HG03066 (cell line): ENCODE results near the gene TNFRSF18.

Experiments
- ATAC-seq: cut with Tn5 transposase; IDR thresholded peaks from one replicate; pipeline ENCODE4 v1.9.1; 2021; ENCODE audit warnings: low read depth; ENCODE audit not compliant: unreplicated experiment

The TNFRSF18 gene

DNA sequence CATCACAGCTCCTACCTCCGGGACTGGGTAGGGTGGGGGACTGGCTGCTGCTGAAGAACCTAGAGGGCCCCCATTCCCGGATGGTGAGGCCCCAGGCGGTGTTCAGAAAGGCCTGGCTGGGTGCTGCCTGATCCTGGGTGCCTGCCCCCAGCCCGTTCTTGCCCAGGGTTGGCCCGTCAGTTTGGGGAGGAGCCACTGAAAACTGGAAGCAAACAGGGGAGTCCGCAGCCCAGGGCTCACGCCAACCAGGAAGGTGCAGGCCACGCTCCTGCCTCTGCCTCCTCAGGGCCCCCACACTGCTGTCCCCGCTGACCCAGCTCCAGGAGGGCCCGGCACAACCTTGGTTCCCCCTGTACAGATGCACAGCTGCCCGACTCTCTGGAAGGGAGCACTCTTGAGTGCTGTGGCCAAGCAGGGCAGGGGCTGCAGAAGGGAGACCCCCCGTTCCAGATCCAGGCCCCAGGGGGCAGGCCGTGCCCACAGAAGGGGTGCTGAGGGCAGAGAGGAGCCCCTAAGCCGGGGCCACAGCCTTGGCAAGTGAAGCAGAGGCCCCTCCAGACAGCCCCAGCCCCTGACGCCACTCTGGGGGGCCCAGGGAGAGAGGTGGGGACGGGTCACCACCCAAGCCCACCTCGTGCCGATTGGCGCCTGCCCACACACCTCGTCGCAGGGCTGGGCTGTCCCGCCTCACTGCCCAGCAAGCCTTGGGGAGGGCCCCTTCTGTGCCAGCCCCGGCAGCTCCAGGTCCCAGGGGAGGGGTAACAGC is 34.6 kb upstream of the TNFRSF18 start:
- ATAC-seq = no peak

- ATAC-seq = no peak
Measured at GRCh38 chr1:1240348-1240732, 33.9 kb upstream of the TNFRSF18 start.

GRCh38 chr1:1239614-1240347 is 33.4 kb upstream of the TNFRSF18 start:
- ATAC-seq = no peak

DNA sequence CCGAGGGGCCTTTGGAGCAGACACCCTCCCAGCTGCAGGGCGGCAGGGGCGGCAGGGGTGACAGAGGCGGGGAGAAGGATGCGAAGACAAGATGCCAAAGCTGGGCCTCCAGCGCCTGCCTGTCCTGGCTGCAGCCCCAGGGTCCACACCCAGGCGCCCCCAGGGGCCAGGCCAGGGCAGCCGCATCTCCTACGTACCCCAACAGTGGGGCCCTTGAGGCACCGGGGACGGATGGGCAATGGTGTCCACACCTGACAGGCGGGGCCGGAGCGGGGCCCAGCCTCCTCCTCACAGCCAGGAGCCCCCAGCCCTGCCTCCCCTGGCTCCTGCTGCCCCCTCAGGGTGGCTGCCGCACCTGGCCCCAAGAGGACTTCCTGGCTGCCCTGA is 32.8 kb upstream of the TNFRSF18 start:
- ATAC-seq = no peak

DNA sequence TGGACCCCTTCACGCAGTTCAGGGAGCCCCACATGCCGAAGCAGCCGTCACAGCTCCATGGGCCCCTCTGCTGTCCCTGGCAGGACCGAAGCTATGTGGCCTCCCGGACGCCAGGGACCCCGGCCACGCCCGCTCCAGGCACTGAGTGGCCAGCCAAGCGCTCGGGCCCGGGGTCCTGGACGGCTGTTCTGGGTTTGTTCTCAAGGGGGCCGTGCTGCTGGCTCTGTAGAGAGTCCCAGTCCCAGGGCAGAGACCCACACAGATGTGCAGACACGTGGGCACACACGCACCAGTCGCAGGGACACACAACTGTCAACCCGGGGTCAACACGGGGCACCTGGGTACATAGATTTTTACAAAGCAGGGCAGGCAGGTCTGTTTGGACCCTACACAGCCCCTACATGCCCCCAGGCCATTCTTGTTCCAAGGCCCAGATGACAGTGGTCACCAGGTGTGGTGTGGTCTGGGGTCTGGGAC is 32.3 kb upstream of the TNFRSF18 start:
- no peak for ATAC-seq

- no peak for ATAC-seq
Measured at GRCh38 chr1:1237874-1238701, 31.7 kb upstream of the TNFRSF18 start.

DNA sequence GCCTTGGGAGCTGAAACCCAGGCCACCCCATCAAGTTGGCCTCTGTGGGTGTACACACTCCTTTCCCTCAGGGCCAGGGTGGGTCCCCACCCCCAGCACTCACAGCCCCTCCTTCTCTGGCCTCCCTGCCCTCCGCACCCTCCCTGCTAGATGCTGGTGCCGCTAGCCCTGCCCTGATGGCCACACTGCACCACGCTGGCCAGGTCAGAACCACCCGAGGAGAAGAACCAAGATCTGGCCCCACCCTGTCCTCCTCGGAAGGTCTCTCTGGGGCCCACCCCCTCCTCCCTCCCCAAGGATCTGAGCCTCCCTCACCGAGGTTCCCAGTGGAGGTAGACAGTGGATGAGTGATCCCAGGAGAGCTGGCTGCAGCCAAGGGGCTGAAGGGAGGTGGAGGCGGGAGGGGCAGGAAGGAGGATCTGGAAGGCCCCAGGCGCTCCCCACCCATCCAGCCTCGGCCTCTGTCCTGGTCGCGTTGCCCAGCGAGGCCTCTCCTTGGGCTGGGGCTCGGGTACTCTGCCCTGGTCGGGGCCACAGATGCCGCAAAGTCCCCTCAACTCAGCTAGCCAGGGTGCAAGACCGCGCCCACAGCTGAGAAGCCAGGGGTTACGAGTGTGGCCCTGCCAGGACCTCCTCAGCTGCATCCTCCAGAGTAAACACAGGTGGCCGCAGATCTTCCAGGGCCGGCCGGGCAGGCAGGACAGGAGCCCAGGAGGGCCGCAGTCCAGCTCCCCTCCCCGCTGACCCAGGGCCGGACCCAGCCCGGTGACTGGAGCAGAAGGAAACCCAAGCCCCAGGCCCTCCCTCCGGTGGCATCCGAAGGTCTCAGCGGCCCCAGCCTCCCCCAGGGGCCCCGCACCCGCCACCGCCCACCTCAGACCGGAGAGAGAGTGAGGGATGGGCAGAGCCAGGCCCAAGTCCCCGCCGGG is 30.8 kb upstream of the TNFRSF18 start:
- no peak for ATAC-seq

DNA sequence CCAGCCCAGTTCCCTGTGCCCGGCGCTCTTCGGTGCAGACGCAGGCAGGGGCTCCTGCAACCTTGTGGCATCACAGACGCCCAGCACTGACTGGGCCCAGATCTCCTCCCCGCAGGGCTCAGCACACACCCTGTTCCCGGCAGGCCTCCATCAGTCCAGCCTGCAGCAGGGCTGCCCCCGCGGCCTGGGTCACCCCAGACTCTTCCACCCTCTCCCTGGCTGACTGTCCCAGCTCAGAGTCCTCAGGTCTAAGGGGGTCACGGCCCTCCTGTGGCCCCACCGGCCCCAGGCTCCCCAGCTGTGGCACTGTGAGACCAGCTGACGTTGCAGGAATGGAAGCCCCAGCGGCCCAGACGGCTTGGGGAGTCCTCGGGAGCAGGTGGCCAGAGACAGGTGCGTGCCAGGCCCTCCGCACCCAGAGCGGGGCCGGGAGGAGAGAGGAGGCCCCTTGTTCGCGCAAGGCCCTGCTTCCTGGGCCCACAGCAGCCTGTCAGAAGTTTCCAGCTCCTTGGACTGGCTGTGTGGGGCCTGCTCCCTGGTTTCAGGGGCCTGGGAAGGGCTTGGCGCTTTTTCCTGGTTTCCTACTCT is 29.9 kb upstream of the TNFRSF18 start:
- ATAC-seq = no peak

GRCh38 chr1:1235016-1235744 is 28.8 kb upstream of the TNFRSF18 start:
- no peak for ATAC-seq

DNA sequence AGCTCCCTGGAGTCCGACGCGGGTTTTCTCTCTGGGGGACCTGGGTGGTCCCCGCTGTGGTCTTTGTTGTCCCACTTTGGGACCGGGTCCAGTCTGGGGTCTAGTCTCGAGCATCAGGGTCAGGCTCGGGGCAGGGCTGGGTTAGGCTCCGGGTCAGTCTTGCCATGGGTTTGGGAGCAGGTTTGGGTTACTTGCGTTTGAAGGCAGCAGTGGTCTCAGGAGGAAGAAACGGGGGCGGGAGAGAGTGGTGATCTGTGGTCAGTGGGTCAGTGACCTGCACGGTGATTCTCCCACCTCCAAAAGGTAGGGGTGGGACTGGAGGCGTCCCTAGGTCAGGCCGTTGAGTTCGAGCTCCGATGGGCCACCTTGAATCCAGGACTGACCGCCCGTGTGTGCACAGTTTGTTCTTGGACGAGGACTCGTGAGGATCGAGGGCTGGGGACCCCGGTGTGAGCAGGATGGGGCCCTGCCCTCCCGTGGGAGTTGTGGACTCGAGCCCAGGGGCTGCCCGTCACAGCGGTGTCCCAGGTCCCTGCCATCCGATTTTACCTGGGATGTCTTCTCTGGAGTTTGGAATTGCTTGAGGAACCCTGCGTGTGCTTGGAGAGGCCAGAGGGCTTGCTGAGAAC is 27.9 kb upstream of the TNFRSF18 start:
- no peak for ATAC-seq

GRCh38 chr1:1233567-1233892 is 27.1 kb upstream of the TNFRSF18 start:
- no peak for ATAC-seq

DNA sequence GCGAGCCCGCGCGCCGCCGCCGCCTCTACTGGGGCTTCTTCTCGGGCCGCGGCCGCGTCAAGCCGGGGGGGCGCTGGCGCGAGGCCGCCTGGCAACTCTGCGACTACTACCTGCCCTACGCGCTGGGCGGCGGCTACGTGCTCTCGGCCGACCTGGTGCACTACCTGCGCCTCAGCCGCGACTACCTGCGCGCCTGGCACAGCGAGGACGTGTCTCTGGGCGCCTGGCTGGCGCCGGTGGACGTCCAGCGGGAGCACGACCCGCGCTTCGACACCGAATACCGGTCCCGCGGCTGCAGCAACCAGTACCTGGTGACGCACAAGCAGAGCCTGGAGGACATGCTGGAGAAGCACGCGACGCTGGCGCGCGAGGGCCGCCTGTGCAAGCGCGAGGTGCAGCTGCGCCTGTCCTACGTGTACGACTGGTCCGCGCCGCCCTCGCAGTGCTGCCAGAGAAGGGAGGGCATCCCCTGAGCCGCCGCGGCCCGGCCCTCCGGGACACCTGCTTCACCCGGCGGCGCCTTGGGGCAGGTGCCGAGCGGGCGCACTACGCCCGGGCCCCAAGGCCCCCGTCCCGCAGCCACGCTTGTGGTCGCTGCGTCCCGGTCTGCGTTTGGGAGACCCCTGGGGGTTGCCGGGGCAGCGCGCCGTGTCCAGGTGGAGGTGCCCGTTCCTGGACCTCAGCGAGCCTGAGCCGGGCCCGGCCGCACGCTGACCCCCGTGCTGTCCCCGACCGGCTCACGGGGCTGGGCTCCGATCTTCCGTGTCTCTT is 26.6 kb upstream of the TNFRSF18 start:
- ATAC-seq = no peak

DNA sequence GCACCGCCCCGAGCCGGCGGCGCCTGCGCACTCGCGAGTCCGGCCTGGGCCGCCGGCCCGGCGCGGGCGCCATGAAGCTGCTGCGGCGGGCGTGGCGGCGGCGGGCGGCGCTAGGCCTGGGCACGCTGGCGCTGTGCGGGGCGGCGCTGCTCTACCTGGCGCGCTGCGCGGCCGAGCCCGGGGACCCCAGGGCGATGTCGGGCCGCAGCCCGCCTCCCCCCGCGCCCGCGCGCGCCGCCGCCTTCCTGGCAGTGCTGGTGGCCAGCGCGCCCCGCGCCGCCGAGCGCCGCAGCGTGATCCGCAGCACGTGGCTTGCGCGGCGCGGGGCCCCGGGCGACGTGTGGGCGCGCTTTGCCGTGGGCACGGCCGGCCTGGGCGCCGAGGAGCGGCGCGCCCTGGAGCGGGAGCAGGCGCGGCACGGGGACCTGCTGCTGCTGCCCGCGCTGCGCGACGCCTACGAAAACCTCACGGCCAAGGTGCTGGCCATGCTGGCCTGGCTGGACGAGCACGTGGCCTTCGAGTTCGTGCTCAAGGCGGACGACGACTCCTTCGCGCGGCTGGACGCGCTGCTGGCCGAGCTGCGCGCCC is 25.9 kb upstream of the TNFRSF18 start, which contains the start of gene B3GALT6:
B3GALT6 (plus strand) TSS at position 30 of the 588 bp plus-strand sequence; CDS start at position 72, 42 bp downstream.
- peak; percentile 3 for ATAC-seq

GRCh38 chr1:1231400-1232207 is 25.2 kb upstream of the TNFRSF18 start, which contains the start of gene SDF4:
Gene SDF4, minus strand, starts transcription at chr1:1232001. Its CDS starts 3,229 bp downstream, at chr1:1228772.
- peak; percentile 90 for ATAC-seq

DNA sequence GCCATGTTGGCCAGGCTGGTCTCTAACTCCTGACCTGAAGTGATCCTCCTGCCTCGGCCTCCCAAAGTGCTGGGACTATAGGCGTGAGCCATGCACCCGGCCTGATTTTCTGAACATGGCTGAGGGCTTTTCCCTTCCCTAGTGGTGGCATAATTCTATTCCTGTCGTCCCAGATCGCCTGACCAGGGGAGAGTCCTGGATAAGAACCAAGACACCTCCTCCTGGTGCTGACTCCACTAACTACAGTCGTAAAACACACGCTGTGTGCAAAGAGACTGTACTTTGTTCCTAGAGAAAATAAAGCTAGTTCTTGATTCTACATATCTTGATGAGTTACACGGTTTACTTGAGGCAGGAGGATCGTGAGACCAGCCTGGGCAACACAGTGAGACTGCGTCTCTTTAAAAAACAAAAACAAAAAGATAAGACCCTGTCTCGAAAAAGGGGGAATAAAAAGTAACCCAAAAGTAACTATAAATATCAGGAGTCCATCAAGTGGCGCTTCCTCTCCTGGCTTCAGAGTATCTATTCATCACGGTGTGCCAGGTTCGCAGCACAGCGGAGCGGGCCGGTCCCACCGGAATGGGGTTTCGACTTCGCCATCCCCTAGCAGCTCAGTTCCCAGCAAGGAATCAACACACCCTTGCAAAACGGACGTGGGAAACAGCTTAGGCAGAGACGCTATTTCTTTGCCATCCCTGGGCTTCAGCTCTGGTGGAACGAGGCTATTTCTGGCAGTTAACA is 24.4 kb upstream of the TNFRSF18 start:
- no peak for ATAC-seq

- no peak for ATAC-seq
Measured at GRCh38 chr1:1229770-1230169, 23.4 kb upstream of the TNFRSF18 start.
